ENCODE measurements around the gene VPS9D1.
A peak's percentile ranks its signal among the peaks of the same experiment; 100 is the strongest.
"Not testable (repeated sequence)": the region's sequence is repeated elsewhere in the genome, so short reads cannot be mapped to it uniquely, and the experiment has no call there.

The VPS9D1 gene

DNA sequence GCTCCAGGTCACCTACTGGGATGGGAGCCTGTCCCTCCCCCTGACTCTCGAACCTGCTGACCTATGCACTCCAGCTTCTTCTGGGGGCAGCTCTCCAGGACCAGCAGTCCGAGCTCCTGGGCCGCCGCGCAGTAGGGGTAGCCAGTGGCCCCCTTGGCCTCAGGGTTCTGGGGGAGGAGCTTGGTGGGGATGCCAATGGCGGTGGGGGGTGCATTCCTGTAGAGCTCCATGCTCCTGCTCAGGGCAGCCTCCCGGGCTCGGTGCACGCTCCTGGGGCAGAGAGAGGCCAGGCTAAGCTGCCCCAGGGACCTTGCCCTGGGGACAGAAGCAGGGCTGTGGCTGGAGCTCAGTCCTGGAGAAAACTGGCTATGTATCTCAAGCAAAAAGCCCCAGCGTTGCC is 11.5 kb downstream of the VPS9D1 start:
- DNase-seq = no peak

DNA sequence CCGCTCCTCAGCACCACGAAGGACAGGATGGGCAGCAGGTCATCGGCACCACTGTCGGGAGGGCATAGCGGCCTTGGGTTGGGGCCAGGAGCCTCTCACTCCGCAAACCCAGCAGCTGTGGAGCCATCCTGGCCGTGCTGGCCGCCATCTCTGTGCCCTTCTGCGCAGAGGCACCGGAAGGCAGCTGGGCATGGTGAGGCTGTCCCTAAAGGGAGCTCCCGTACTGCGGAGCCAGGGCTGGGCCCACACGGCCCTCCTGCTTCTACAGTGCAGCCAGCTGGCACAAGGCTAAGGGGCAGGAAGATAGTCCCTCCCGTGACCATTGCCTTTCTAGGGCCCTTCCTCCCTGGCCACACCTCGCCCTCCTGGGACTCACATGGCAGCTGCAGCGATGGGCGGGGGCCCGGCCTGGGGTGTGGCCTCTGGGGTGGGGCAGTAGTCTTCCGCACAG is 12.2 kb downstream of the VPS9D1 start:
- no peak for DNase-seq

DNA sequence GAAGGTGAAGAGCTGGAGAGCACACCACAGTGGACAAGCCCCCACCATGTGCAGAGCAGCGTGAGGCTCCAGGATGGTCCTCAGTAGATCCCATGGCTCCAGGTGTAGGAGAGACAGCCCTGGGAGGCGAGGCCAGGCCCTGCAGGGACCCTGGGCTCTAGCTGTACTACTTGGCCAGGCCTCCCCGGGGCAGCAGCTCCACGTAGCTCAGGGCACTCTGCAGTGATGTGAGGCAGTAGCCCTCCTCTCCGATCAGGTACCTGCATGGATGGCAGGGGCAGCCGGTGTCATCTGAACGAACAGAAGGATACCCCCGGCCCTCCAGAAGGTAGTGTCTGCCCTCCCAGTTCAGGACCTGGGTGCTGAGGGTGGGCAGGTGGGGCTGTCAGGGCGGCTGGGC is 13.0 kb downstream of the VPS9D1 start:
- no peak for DNase-seq

DNA sequence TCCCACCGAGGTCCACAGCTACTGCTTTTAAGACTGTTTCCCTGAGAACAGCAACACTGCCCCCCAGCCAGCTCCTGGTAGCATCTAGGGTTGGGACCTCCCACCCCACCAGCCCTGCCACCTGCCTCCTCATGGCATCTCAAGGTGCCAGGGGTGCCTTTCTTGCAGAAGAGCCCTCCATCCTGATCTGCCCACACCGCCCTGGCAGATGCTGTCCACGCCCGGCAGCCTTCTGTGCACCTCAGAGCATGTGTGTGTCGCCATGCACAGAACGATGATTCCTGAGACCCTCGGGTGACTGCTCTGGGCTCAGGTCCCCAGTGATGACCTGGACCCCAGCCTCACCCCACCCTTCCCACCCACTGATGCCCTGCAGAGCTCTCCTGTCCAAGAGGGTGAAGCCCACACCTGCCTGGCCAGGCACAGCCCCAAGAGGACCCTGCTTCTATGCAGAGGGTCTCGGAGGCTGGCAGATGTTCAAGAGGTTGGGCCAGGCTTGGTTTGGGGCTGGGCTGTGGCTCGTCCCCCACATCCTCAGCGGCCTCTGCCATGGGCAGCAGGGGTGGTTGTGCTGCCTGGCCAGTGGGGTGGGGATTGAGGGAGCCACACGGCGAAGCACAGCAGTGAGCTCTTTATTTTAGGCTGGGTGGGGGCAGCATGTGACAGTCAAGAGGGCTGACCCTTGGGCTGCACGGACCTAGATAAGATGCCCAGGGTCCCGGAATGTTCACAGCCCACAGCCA is 14.0 kb downstream of the VPS9D1 start:
- DNase-seq = no peak

DNA sequence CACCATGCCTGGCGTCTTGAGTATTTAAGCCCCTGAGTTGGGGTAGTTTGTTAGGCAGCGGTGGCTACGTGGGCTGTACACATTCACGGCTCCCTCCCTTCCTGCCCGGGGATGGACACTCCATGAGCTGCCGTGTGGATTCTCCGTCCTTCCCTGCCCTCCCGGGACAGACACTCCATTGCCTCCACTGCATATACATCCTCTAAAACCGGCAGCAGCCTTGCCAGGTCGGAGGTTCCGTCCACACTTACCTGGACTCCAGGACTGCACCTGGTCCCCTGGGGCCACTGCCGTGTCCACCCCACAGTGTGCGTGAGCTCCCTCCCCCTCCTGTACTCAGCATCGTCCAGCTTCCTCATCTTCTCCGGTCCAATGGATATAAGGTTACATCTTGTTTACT is 15.7 kb downstream of the VPS9D1 start:
- DNase-seq = no peak

DNA sequence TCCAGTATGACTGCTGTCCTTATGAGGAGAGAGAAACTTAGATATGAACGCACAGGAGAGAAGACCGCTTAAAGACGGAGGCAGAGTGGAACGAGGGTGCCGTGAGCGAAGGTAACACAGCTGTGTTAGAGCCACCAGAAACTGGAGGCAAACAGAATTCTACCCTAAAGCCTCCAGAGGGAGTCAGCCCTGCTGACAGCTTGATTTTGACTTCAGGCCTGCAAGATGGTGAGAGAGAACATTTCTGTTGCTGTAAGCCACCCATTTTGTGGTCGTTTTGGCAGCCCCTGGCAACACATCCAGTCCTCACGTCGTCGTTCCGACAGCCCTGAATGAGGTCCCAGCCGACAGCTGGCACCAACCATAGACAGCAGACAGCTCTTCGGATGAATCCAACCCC is 16.4 kb downstream of the VPS9D1 start:
- DNase-seq = no peak

DNA sequence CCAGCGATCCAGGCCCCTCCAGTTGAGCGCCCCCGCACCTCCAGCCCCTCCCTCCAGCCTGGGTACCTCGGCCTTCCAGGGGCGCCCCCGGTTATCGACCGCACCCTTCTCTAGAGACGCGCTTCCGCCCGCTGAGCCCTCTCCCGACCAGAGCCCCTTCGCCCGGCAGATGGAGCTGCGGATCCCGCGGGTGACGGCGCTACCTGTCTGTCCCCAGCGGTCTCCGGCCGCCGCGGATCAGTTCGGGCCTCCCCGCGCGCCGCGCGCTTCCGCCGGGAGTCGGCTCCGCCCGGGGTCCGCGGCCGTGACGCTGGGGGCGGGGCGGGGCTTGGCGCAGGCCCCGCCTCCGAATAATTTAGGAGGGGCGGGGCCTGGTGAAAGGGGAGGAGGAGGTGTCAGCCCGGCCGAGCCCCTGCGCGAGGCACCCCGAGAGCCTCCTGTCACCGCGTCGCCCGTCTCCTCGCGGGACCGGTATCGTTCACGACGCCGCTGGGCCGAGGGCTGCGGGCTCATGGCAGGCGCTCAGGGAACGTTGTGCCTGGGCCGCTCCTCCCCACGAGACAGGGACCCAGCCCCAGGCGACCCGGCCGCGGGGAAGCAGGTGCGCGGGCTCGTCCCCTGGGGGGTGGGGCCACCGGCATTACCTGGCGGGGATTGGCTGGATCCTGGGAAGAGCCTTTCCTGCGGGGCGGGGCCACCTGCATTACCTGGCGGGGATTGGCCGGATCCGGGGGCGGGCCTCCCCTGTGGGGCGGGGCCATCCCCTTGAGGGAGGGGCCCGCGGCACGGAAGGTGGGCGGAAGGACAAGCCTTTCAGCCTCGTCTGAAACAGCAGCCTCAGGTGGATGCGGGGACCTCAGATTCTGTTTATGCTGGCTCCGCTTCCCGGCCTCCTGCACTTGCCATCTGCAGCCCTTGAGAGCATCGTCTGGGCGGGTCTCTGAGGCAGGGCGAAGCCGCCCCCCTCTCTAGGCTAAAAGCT is 19.0 kb downstream of the VPS9D1 start, which contains the start of gene SPATA2L:
Gene SPATA2L, minus strand, starts transcription at position 281 of the 982 bp plus-strand sequence. CDS start 473 bp downstream, outside the sequence.
- peak; percentile 97 for DNase-seq

DNA sequence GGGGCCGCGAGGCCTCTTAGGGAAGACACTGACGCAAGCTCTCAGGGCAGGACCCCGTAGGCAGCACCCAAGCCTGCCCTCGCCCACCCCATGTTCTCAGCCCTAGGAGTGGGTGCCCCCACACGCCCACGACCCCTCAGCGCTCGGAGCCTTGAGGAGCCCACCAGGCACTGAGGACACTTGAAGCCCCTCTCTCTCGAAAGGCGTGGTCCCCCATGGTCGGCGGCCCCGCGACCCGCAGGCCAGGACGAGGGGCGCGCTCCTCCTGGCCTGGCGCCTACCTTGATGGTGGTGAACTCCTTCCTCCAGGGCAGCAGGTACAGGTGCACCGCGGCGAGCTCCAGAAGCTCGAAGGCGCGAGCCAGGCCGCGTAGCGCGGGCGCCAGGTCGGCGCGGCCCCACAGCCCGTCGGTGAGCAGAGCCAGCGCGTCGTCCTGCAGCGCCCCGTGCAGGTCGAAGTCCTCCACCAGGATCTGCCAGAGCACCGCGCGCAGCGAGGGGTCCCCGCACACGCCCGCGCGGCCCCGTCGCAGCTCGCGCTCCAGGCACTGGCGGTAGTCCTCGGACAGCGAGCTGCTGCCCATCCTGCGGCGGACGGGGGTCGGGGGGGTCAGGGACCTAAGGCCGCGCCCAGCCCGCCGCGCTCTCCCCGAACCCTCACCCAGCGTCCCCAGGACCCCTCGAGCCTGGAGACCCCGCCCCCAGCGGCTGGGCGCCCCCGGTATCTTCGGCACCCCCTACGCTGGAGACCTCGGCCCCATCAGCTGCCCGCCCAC is 19.9 kb downstream of the VPS9D1 start:
- peak; percentile 47 for DNase-seq

DNA sequence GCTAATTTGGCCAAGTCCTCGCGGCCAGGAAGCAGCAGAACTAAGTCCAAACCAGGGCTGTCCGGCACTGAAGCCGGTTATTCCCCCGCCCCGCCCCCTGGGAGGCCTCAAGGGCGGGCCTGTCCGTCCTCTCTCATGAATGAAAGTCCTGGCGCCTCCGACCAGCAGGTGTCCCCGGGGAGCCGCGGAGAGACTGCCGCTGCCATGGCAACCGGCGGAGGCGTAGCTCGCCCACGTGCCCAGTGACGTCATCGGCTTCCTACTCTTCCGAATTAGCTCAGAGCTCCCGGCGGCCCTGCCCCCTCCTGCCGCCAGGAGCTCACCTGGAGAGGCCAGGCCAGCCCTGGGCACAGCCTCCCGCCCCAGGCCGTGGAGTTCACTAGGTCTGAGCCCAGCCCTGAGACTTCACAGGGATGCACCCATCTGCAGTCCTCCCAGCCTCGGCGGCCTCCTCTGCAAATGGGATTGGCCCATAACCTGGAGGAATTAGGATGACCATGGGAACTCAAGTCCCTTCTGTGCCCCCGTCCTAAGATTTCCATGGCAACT is 20.5 kb downstream of the VPS9D1 start:
- DNase-seq = peak; percentile 98

DNA sequence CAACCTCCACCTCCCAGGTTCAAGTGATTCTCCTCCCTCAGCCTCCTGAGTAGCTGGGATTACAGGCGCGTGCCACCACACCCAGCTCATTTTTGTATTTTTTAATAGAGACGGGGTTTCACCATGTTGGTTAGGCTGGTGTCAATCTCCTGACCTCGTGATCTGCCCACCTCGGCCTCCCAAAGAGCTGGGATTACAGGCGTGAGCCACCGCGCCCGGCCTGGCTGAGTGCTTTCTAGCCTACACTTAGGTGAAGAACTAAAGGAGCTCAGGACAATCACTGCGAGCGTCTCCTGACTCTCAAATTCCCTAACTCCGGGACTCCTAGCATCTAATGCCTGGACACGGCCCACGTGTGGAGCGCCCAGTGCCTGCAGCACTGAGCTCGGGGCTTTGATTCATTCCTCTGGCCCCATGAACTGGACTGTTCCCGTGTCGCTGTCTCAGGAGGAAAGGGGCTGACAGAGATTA is 21.0 kb downstream of the VPS9D1 start:
- DNase-seq = not testable (repeated sequence)

DNA sequence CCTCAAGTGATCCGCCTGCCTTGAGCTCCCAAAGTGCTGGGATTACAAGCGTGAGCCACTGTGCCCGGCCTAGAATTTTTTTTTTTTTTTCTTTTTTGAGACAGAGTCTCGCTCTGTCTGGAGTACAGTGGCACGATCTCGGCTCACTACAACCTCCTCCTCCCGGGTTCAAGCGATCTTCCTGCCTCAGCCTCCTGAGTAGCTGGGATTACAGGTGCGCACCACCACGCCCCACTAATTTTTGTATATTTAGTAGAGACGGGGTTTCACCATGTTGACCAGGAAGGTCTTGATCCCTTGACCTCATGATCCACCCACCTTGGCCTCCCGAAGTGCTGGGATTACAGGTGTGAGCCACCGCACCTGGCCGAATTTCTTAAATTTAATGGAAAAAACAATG is 22.0 kb downstream of the VPS9D1 start:
- DNase-seq = not testable (repeated sequence)

DNA sequence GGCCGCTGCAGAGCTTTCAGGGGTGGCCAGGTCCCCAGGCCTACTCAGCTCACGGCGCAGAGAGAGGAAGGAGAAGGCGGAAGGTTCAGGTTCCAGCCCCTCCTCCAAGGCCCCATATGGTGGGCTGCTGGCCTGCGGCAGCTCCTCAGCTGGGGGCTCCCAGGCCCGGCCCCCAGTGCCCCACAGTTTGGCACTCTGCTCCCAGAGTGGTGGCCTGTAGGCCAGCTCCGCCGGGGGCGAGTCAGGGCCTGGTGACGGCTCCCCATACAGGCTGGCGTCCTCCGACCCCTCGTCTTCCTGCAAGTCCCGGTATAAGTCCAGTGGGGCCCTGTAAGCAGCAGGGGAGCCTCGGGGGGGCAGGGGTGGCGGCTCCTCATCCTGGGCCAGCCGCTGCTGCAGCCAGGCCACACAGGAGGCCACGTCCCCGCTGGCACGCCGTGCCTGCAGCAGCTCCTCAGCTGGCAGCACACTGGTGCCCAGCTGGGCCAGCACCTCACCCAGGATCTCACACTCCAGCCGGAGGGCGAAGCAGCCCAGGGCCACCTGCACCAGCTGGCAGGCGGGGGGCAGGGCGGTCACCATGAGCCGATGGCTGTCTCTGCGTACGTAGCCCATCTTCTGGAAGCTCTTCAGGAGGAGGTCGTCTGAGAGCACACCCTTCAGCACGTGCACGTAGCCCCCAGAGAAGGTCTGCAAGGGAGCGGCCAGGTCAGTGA is 22.9 kb downstream of the VPS9D1 start:
- no peak for DNase-seq

DNA sequence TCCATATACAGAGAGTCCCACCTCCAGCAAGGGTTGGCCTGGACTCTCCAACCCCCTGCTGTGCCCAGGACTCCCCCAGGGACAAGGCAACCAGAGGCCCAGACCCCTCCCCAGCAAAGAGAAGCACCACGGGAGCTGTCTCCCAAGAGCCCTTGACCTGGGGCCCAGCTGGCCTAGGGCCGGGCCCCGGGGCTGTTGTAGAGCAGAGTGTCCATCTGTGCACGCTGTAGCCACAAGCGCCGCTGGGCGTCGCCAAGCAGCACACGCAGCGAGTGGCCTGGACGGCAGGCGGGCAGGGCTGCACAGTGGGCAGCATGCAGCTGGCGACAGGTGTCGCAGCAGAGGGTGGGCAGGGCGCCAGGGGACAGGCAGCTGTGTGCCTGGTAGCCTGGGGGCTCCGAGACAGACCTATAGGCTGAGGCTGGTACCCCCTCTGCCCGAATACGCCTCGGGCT is 23.5 kb downstream of the VPS9D1 start:
- no peak for DNase-seq

DNA sequence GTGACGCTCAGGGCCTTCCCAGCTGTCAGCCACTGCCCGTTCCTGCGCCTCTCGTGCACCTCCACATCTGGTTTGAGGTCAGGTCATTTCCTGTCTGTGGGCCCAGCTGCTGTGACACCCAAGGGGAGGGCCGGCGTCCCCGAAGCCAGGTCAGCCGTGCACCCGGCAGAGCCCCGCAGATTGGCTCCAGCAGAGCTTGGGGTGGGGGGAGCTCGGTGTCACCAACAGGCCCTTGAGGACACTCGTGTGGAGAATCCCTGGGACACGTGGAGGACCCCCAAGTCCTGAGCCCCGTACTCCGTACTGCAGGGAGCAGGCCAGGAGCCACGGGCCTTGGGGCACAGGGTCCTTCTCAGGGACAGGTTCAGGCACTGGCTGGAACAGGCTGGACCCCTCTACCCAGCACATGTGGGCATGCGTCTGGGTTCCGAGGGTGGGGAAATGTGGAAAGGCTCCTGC is 24.0 kb downstream of the VPS9D1 start:
- no peak for DNase-seq

DNA sequence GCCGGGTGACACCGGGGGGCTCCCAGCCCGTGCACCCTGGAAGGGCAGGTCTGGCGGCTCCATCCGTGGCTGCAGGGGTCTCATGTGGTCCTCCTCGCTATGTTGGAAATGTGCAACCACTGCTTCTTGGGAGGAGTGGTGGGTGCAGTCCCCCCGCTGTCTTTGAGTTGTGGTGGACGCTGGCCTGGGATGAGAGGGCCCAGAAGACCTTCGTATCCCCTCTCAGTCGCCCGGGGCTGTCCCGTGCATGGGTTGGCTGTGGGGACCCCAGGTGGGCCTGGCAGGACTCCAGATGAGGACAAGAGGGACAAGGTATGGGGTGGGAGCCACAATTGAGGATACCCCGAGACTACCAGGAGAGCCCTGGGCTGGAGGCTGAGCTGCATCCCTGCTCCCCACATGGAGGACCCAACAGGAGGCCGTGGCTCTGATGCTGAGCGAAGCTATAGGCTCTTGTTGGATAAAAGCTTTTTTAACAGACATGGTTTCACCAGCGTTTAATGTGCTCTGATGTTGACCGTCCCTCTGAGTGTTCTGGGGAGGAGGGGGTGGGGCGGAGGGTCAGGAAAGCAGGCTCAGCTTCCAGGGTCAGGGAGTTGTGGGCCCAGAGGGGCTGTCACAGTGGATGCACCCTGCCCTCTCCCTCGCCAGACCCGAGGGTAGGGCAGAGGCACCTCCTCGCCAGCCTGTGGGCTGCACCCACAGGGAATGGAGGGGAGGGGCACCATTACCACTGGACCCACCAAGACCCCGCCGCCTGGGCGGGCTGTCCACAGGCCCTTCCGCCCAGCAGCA is 24.6 kb downstream of the VPS9D1 start:
- no peak for DNase-seq

DNA sequence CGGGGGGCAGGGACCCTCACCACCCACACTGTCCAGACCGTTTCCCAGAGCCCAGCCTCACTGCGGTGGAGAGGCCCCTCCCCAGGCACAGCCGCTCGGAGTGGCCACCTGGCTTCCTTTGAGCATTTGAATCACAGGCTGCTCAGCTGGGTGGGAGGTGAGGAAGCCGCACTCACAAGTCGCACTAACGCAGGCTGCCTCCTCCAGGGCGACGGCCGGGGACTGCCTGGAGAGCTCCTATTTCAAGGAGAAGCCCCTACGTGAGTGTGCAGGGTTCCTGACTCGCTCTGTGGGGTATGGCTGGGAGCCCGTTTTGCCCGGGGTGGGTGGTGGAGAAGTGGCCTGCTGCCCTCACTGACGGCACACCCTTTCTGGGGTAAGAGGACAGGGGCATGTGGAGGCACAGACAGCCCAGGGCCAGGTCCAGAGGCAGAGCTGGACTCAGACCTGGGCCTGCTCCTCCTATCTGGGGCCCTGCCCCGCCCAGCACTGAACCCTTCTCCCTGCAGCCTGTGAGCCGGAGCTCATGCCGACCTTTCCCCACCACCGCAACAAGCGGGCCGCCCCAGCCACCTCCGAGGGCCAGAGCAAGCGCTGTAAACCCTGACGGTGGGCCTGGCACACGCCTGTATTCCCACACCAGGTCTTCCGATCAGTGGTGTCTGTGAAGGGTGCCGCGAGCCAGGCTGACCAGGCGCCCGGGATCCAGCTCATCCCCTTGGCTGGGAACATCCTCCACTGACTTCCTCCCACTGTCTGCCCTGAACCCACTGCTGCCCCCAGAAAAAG is 25.4 kb downstream of the VPS9D1 start:
- no peak for DNase-seq

DNA sequence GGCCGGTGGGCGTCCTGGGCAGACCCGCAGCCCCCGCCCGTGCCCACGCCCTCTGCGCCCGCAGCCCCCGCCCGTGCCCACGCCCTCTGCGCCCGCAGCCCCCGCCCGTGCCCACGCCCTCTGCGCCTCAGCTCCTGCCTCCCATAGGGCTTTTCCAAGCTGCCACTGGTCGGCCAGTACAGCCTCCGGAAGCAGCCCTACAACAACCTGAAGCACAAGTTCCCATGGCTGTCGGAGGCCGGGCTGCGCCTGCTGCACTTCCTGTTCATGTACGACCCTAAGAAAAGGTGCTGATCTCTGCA is 26.0 kb downstream of the VPS9D1 start:
- DNase-seq = not testable (repeated sequence)

DNA sequence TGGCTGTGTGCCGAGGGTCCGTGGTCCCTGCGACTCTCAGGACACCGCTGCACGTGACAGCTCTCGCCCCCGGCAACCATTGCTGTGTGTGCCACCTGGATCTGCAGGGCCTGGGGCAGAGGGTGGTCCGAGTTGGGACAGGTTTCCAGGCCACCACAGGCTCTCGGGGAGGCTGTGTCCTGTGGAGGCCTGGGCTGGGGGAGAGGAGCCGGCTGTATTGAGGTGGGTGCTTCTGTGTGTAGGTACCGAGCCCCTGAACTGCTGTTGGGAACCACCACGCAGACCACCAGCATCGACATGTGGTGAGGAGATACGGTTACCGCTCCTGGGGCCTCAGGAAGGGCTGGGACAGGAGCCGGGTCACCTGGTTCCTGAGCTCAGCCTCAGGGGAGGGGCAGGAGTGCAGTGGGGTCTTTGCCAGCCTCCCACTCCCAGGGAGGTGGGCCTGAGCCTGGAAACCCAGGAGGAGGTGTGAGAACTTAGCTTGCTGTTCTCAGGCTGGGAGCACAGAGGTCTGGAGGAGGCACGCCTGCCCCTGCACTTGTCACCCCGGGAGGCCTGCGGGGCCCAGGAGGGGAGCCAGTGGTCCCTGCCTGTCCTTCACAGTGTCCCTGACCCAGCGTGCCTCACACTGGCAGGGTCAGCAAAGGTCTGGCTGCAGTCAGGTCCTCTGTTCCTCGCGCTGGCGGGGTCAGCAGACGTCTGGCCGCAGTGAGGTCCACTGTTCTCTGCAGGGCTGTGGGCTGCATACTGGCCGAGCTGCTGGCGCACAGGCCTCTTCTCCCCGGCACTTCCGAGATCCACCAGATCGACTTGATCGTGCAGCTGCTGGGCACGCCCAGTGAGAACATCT is 26.5 kb downstream of the VPS9D1 start:
- DNase-seq = no peak

DNA sequence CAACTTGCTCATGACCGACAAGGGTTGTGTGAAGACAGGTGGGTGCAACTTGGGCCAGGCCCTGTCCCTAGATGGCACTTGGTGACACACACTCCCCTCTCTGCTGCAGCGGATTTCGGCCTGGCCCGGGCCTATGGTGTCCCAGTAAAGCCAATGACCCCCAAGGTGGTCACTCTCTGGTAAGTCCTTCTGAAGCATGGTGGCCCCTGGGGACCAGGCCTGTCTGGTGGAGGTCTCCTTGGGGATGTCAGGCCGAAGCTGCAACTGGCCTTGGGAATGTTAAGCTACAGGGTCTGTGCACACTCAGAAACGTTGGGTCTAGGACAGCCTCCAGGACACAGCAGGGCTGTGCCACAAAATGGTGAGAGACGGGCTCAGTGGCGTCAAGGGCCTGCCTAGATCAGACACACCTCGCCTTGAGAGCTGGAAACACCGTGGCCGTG is 27.4 kb downstream of the VPS9D1 start:
- DNase-seq = no peak

All from effector CD4-positive, alpha-beta T cell (primary cell).